GM23338 (cell line): ENCODE data around the gene CUTC. TPM values are rescaled to one million over a fixed set of nuclear protein-coding genes. Genes with fewer than 3 reads are reported as not detected.

Experiments used
- ATAC-seq: fragments of 200-7000 bp; cut with Tn5 transposase; 3 replicates; pipeline ENCODE4 v1.9.1; 2020
- DNase-seq: peaks from one replicate; pipeline ENCODE4 v3.0.0-alpha.2; 2015; ENCODE audit warnings: low spot score
- H2AFZ ChIP-seq: fragments of 200-600 bp; sonication (generic); 2 replicates; pipeline ENCODE4 v1.8.0; 2016; ENCODE audit warnings: antibody characterized with exemption, mild to moderate bottlenecking, moderate library complexity
- H3F3A ChIP-seq: fragments of 200-600 bp; sonication (generic); replicated peaks from 2 replicates; pipeline ENCODE4 v1.8.0; 2017; ENCODE audit warnings: antibody characterized with exemption, mixed run types, low read depth
- H3K27ac ChIP-seq: fragments of 200-600 bp; sonication (generic); 2 replicates; pipeline ENCODE4 v1.6.1; 2016; ENCODE audit warnings: low read depth
- H3K27me3 ChIP-seq: fragments of 200-600 bp; sonication (generic); 2 replicates; pipeline ENCODE4 v1.8.0; 2016; ENCODE audit warnings: mild to moderate bottlenecking, mixed run types, moderate library complexity; ENCODE audit not compliant: insufficient read depth
- H3K36me3 ChIP-seq: fragments of 200-600 bp; sonication (generic); 2 replicates; pipeline ENCODE4 v1.8.0; 2016; ENCODE audit warnings: mild to moderate bottlenecking; ENCODE audit not compliant: insufficient read depth
- H3K4me1 ChIP-seq: fragments of 200-600 bp; sonication (generic); 2 replicates; pipeline ENCODE4 v1.8.0; 2016; ENCODE audit warnings: mild to moderate bottlenecking, moderate library complexity; ENCODE audit not compliant: insufficient read depth
- H3K4me2 ChIP-seq: fragments of 200-600 bp; sonication (generic); 2 replicates; pipeline ENCODE4 v1.7.1; 2017; ENCODE audit warnings: mixed run types
- H3K4me3 ChIP-seq: fragments of 200-600 bp; sonication (generic); 2 replicates; pipeline ENCODE4 v1.6.1; 2016; ENCODE audit warnings: mixed run types
- H3K79me2 ChIP-seq: fragments of 200-600 bp; sonication (generic); replicated peaks from 2 replicates; pipeline ENCODE4 v1.8.0; 2017; ENCODE audit warnings: mild to moderate bottlenecking; ENCODE audit not compliant: insufficient read depth
- H3K9me2 ChIP-seq: fragments of 200-600 bp; sonication (generic); 2 replicates; pipeline ENCODE4 v1.8.0; 2017; ENCODE audit not compliant: insufficient read depth
- H4K20me1 ChIP-seq: fragments of 200-600 bp; sonication (generic); replicated peaks from 2 replicates; pipeline ENCODE4 v1.8.0; 2017; ENCODE audit warnings: mild to moderate bottlenecking; ENCODE audit not compliant: insufficient read depth
- H3K27ac Mint-ChIP-seq: 2 replicates; pipeline ENCODE4 v1.8.0; 2020; ENCODE audit warnings: inconsistent platforms, mild to moderate bottlenecking, moderate library complexity, mixed read lengths
- H3K27me3 Mint-ChIP-seq: 3 replicates; pipeline ENCODE4 v1.8.0; 2022; ENCODE audit warnings: low read depth, mild to moderate bottlenecking, moderate library complexity, mixed read lengths, inconsistent platforms; ENCODE audit not compliant: insufficient read depth, poor library complexity
- H3K36me3 Mint-ChIP-seq: 3 replicates; pipeline ENCODE4 v1.8.0; 2021; ENCODE audit warnings: low read depth, mild to moderate bottlenecking, inconsistent platforms, moderate library complexity, mixed read lengths
- H3K4me1 Mint-ChIP-seq: 3 replicates; pipeline ENCODE4 v1.8.0; 2020; ENCODE audit warnings: mild to moderate bottlenecking, inconsistent platforms, mixed read lengths
- H3K4me3 Mint-ChIP-seq: 3 replicates; pipeline ENCODE4 v1.8.0; 2021; ENCODE audit warnings: moderate library complexity, mild to moderate bottlenecking, inconsistent platforms, mixed read lengths
- H3K9me3 Mint-ChIP-seq: 3 replicates; pipeline ENCODE4 v1.8.0; 2020; ENCODE audit warnings: moderate library complexity, mild to moderate bottlenecking, inconsistent platforms, mixed read lengths
- EZH2 ChIP-seq: fragments of 200-600 bp; sonication (generic); IDR thresholded peaks from one replicate; pipeline ENCODE4 v1.8.0; 2017; ENCODE audit warnings: antibody characterized with exemption, mild to moderate bottlenecking, low read depth; ENCODE audit not compliant: unreplicated experiment
- EZH2phosphoT487 ChIP-seq: fragments of 200-600 bp; sonication (generic); IDR thresholded peaks from one replicate; pipeline ENCODE4 v1.8.1; 2018; ENCODE audit warnings: antibody characterized with exemption; ENCODE audit not compliant: unreplicated experiment
- JUNB ChIP-seq: IDR thresholded peaks from one replicate; pipeline ENCODE4 v1.6.1; 2016; ENCODE audit warnings: antibody characterized with exemption; ENCODE audit not compliant: unreplicated experiment
- NANOG ChIP-seq: IDR thresholded peaks from 2 replicates; pipeline ENCODE4 v1.6.1; 2016; ENCODE audit warnings: antibody characterized with exemption, borderline replicate concordance
- STAT1 ChIP-seq: IDR thresholded peaks from one replicate; pipeline ENCODE4 v1.6.1; 2016; ENCODE audit warnings: antibody characterized with exemption; ENCODE audit not compliant: unreplicated experiment
- ZNF331 ChIP-seq: fragments of 250-450 bp; sonication (Bioruptor Pico); IDR thresholded peaks from 2 replicates; pipeline ENCODE4 v1.5.0; 2020; ENCODE audit warnings: low read depth, mild to moderate bottlenecking, moderate library complexity
- polyA plus RNA-seq: library from polyadenylated mRNA; unstranded; fragments of >200 nt; fragmentation: Nextera tagmentation; extraction: Ambion mirVana; gene quantifications from 2 replicates; pipeline ENCODE4 v1.2.1, GENCODE V29; 2016
- total RNA-seq: library from RNA; depleted of rRNA; stranded (reverse); fragments of >200 nt; shearing (Covaris generic); gene quantifications from 2 replicates; pipeline ENCODE4 v1.2.3, GENCODE V29; 2014
- TF ChIP-seq, protein P1 (sequence below): IDR thresholded peaks from one replicate; pipeline ENCODE4 v1.6.1; 2018; ENCODE audit warnings: antibody characterized with exemption; ENCODE audit not compliant: unreplicated experiment
- TF ChIP-seq, protein P2 (sequence below): IDR thresholded peaks from 2 replicates; pipeline ENCODE4 v1.6.1; 2016; ENCODE audit warnings: antibody characterized with exemption

Gene CUTC
- total and polyA plus RNA-seq, 2 experiments from 2014 or later = 20.2 to 30.4 TPM

- H2AFZ ChIP-seq = no peak overlapping the region
- H3K4me1 ChIP-seq = no peaks in the 10 kb centered on the region
- Mint-ChIP-seq H3K4me3 (no peak overlapping the region), H3K4me1 (no peaks in the 10 kb centered on the region), H3K27me3 (no peaks in the 10 kb centered on the region), H3K27ac (no peak overlapping the region), H3K9me3 (no peaks in the 10 kb centered on the region), H3K36me3 (no peaks in the 10 kb centered on the region)
- peaks cover 4% of the 10 kb centered on the region; the same call in 1 of the 2 replicates for H3K9me2 ChIP-seq
- no peak overlapping the region for H3K27ac ChIP-seq
- no peaks in the 10 kb centered on the region for H3F3A ChIP-seq
- ATAC-seq = no peak
- DNase-seq = no peak
- no peaks in the 10 kb centered on the region for H3K36me3 ChIP-seq
- H3K27me3 ChIP-seq = no peaks in the 10 kb centered on the region
- no peak overlapping the region for H3K4me3 ChIP-seq
- H3K4me2 ChIP-seq = no peak overlapping the region
- H3K79me2 ChIP-seq = no peaks in the 10 kb centered on the region
- TF ChIP-seq, protein P1, sequence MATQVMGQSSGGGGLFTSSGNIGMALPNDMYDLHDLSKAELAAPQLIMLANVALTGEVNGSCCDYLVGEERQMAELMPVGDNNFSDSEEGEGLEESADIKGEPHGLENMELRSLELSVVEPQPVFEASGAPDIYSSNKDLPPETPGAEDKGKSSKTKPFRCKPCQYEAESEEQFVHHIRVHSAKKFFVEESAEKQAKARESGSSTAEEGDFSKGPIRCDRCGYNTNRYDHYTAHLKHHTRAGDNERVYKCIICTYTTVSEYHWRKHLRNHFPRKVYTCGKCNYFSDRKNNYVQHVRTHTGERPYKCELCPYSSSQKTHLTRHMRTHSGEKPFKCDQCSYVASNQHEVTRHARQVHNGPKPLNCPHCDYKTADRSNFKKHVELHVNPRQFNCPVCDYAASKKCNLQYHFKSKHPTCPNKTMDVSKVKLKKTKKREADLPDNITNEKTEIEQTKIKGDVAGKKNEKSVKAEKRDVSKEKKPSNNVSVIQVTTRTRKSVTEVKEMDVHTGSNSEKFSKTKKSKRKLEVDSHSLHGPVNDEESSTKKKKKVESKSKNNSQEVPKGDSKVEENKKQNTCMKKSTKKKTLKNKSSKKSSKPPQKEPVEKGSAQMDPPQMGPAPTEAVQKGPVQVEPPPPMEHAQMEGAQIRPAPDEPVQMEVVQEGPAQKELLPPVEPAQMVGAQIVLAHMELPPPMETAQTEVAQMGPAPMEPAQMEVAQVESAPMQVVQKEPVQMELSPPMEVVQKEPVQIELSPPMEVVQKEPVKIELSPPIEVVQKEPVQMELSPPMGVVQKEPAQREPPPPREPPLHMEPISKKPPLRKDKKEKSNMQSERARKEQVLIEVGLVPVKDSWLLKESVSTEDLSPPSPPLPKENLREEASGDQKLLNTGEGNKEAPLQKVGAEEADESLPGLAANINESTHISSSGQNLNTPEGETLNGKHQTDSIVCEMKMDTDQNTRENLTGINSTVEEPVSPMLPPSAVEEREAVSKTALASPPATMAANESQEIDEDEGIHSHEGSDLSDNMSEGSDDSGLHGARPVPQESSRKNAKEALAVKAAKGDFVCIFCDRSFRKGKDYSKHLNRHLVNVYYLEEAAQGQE = no peak
- TF ChIP-seq NANOG = no peak
- TF ChIP-seq STAT1 = no peak
- no peaks in the 10 kb centered on the region for H4K20me1 ChIP-seq
These were observed 36.5 kb downstream of the CUTC start for GRCh38 chr10:99768556-99768955.

DNA sequence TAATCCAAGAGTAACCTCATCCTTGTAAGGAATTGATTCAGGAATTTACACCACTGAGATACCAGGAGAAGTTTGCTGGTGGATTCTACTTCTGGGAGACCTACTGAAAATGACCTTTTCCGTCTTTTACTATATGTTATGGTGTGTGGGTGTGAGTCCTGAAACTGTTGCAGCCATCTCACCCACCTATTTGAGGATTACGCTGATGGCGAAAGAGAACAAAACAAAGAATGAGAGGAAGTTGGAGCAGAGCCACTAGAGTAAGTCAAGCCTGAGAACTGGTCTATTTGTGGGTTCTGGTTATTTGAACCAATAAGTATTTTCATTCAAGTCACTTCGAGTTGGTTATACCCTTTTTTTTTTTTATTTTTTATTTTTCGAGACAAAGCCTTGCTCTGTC lies 37.7 kb downstream of the CUTC start:
- Histone ChIP-seq H2AFZ (no peak overlapping the region), H3K4me2 (no peak overlapping the region), H3K36me3 (no peaks in the 10 kb centered on the region), H3K4me1 (no peaks in the 10 kb centered on the region), H3K27me3 (no peaks in the 10 kb centered on the region), H3K79me2 (no peaks in the 10 kb centered on the region), H3K9me2 (no peaks in the 10 kb centered on the region), H4K20me1 (no peaks in the 10 kb centered on the region), H3K4me3 (no peak overlapping the region), H3F3A (no peaks in the 10 kb centered on the region), H3K27ac (no peak overlapping the region)
- no peak for DNase-seq
- no peaks in the 10 kb centered on the region for H3K9me3 Mint-ChIP-seq
- H3K36me3 Mint-ChIP-seq = no peaks in the 10 kb centered on the region; the same call in 2 of the 3 replicates
- no peak for ATAC-seq
- no peak overlapping the region for H3K27ac Mint-ChIP-seq
- no peaks in the 10 kb centered on the region for H3K27me3 Mint-ChIP-seq
- TF ChIP-seq EZH2 = no peak
- TF ChIP-seq EZH2phosphoT487 = no peak
- no peak for TF ChIP-seq NANOG
- no peak for TF ChIP-seq ZNF331 (CRISPR knock-in tag)
- H3K4me1 Mint-ChIP-seq = no peaks in the 10 kb centered on the region
- no peak overlapping the region for H3K4me3 Mint-ChIP-seq

DNA sequence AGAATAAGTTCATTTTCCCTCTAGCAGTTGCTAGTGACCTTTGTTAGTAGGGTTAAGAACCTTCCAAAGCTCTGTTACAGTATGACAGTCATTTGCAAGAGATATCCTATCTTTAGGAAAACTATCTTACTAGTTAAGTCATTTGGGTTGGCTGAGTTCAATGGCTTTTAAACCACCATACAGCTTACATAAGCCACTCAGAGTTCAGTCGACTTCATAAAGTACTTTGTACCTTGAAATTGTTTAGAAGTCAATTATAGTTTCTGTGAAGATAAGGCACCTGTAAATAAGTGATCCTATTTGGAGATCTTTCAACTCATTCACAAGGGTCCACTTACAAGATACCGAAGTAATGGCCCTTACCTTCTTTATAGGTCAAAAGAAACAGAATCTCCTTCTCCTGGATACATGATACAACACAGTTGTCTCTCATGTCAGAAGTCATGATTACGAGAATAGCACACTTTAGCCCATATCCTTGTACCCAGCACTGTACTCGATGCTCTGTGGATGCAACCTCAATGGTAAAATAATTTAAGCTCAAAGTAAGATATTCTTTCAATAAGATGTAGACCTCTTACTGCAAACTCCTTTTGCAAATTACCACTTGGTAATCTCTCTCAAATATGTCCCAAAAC lies 38.5 kb downstream of the CUTC start:
- H2AFZ ChIP-seq = no peak overlapping the region
- no peaks in the 10 kb centered on the region for H3F3A ChIP-seq
- H4K20me1 ChIP-seq = no peaks in the 10 kb centered on the region
- no peak overlapping the region for H3K27ac Mint-ChIP-seq
- no peaks in the 10 kb centered on the region for H3K27me3 ChIP-seq
- H3K27me3 Mint-ChIP-seq = no peaks in the 10 kb centered on the region
- H3K4me3 ChIP-seq = no peak overlapping the region
- ATAC-seq = no peak
- no peaks in the 10 kb centered on the region for H3K4me1 Mint-ChIP-seq
- no peak overlapping the region for H3K27ac ChIP-seq
- H3K36me3 Mint-ChIP-seq = no peaks in the 10 kb centered on the region; the same call in 2 of the 3 replicates
- H3K36me3 ChIP-seq = no peaks in the 10 kb centered on the region
- H3K9me3 Mint-ChIP-seq = no peaks in the 10 kb centered on the region
- no peak overlapping the region for H3K4me3 Mint-ChIP-seq
- H3K4me2 ChIP-seq = no peak overlapping the region
- H3K4me1 ChIP-seq = no peaks in the 10 kb centered on the region
- no peak for DNase-seq
- H3K9me2 ChIP-seq = no peaks in the 10 kb centered on the region
- no peaks in the 10 kb centered on the region for H3K79me2 ChIP-seq
- TF ChIP-seq, protein P1 = no peak
- TF ChIP-seq ZNF331 (CRISPR knock-in tag) (no peak), JUNB (no peak)
- TF ChIP-seq, protein P2, sequence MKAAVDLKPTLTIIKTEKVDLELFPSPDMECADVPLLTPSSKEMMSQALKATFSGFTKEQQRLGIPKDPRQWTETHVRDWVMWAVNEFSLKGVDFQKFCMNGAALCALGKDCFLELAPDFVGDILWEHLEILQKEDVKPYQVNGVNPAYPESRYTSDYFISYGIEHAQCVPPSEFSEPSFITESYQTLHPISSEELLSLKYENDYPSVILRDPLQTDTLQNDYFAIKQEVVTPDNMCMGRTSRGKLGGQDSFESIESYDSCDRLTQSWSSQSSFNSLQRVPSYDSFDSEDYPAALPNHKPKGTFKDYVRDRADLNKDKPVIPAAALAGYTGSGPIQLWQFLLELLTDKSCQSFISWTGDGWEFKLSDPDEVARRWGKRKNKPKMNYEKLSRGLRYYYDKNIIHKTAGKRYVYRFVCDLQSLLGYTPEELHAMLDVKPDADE = no peak
